IPS-15b (cell line): Measurements from ENCODE around the gene DNHD1.
A peak's percentile ranks its signal among the peaks of the same experiment; 100 is the strongest.

Source experiments
- H3K27me3 ChIP-seq: one replicate; pipeline ENCODE4 v1.6.1; 2013; ENCODE audit warnings: low read length; ENCODE audit not compliant: control insufficient read depth, insufficient read depth
- H3K36me3 ChIP-seq: one replicate; pipeline ENCODE4 v1.6.1; 2013; ENCODE audit warnings: low read length; ENCODE audit not compliant: control insufficient read depth, insufficient read depth
- H3K4me1 ChIP-seq: one replicate; pipeline ENCODE4 v1.6.1; 2013; ENCODE audit warnings: mild to moderate bottlenecking, low read length; ENCODE audit not compliant: control insufficient read depth, insufficient read depth
- H3K4me3 ChIP-seq: one replicate; pipeline ENCODE4 v1.5.1; 2013; ENCODE audit warnings: low read depth, low read length
- H3K9ac ChIP-seq: one replicate; pipeline ENCODE4 v1.6.1; 2013; ENCODE audit warnings: low read depth, mild to moderate bottlenecking, low read length
- H3K9me3 ChIP-seq: one replicate; pipeline ENCODE4 v1.6.1; 2013; ENCODE audit warnings: mild to moderate bottlenecking, low read length; ENCODE audit not compliant: control insufficient read depth, insufficient read depth

Gene DNHD1

DNA sequence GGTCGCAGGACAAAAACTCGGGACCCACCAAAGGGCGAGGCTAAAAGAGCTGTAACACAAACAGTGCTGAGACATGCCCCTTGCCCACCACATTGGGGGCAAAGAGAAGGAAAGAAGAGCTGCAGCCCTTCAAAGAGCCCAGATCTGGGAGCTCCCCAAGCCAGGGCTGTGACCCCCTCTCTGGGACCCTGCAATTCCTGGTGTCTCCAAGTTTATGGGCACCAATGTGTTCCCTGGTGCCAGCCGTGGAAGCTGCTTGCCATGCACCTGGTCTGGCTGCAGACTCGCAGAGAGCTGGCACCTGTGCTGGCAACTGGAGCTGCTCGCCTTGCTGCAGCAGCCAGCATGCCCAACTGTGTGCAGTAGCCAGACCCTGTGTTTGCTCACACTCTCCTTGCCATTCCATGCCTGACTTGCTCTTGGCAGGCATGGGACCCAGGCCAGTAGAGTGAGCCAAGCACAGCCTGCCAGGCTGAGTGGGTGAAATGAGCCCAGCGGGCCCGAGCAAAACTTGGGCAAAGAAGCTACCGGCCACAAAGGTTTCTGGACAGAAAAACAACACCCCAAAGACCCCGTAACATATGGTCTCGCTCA is 90.4 kb downstream of the DNHD1 start:
- no peak overlapping the region for H3K4me3 ChIP-seq
- H3K36me3 ChIP-seq: no peaks in the 10 kb centered on the region
- H3K9ac ChIP-seq: no peak overlapping the region
- no peaks in the 10 kb centered on the region for H3K4me1 ChIP-seq
- no peaks in the 10 kb centered on the region for H3K27me3 ChIP-seq
- no peaks in the 10 kb centered on the region for H3K9me3 ChIP-seq

- H3K4me3 ChIP-seq: no peak overlapping the region
- no peak overlapping the region for H3K9ac ChIP-seq
- no peaks in the 10 kb centered on the region for H3K27me3 ChIP-seq
- H3K9me3 ChIP-seq: no peaks in the 10 kb centered on the region
- H3K4me1 ChIP-seq: no peaks in the 10 kb centered on the region
- no peaks in the 10 kb centered on the region for H3K36me3 ChIP-seq
Observed at GRCh38 chr11:6588018-6588417, 90.9 kb downstream of the DNHD1 start.

- Histone ChIP-seq H3K4me1 (no peaks in the 10 kb centered on the region), H3K27me3 (no peaks in the 10 kb centered on the region), H3K9me3 (no peaks in the 10 kb centered on the region), H3K36me3 (no peaks in the 10 kb centered on the region), H3K4me3 (no peak overlapping the region), H3K9ac (no peak overlapping the region)
Observed at GRCh38 chr11:6594142-6594768, 97.2 kb downstream of the DNHD1 start.

GRCh38 chr11:6596239-6596877 is 99.3 kb downstream of the DNHD1 start:
- H3K4me3 ChIP-seq: no peak overlapping the region
- H3K4me1 ChIP-seq: no peaks in the 10 kb centered on the region
- H3K9ac ChIP-seq: no peak overlapping the region
- no peaks in the 10 kb centered on the region for H3K9me3 ChIP-seq
- H3K27me3 ChIP-seq: no peaks in the 10 kb centered on the region
- H3K36me3 ChIP-seq: peaks cover 19% of the 10 kb centered on the region

GRCh38 chr11:6598555-6598954 is 101.5 kb downstream of the DNHD1 start:
- H3K4me3 ChIP-seq: no peak overlapping the region
- H3K4me1 ChIP-seq: no peaks in the 10 kb centered on the region
- peaks cover 19% of the 10 kb centered on the region for H3K36me3 ChIP-seq
- no peaks in the 10 kb centered on the region for H3K27me3 ChIP-seq
- no peak overlapping the region for H3K9ac ChIP-seq
- H3K9me3 ChIP-seq: no peaks in the 10 kb centered on the region

- Histone ChIP-seq H3K9me3 (no peaks in the 10 kb centered on the region), H3K9ac (no peak overlapping the region), H3K27me3 (no peaks in the 10 kb centered on the region), H3K4me1 (no peaks in the 10 kb centered on the region), H3K36me3 (peaks cover 19% of the 10 kb centered on the region), H3K4me3 (no peak overlapping the region)
Observed at GRCh38 chr11:6599449-6599848, 102.4 kb downstream of the DNHD1 start.

GRCh38 chr11:6599881-6600390 is 102.9 kb downstream of the DNHD1 start:
- H3K36me3 ChIP-seq: peaks cover 19% of the 10 kb centered on the region

DNA sequence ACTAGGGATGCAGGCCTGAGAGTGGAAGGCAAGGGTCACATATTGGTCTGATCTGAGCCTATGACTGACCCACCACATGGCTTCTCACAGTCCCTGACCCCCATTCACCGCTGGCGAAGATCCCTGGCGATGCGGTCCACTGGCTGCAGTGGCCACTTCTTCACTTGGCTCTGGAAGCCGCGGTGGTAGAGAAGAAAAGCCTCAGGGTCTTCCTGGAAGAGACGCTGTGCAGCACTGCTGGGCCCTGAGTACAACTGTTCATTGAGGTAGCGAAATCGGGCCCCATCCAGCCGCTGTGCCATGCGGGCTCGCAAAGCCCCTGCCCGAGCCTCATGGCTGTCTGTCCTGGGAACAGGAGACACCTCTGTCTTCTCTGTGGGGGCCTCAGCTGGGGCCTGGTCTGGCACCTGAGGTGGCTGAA is 104.0 kb downstream of the DNHD1 start:
- H3K9me3 ChIP-seq: no peaks in the 10 kb centered on the region
- H3K9ac ChIP-seq: no peak overlapping the region
- no peak overlapping the region for H3K4me3 ChIP-seq
- H3K27me3 ChIP-seq: no peaks in the 10 kb centered on the region
- peaks cover 4% of the 10 kb centered on the region for H3K4me1 ChIP-seq
- peaks cover 19% of the 10 kb centered on the region for H3K36me3 ChIP-seq

More at GRCh38 chr11:6599881-6600390, 102.9 kb downstream of the DNHD1 start:
- H3K4me1 ChIP-seq: peaks cover 3% of the 10 kb centered on the region
- no peak overlapping the region for H3K4me3 ChIP-seq
- no peaks in the 10 kb centered on the region for H3K9me3 ChIP-seq
- H3K27me3 ChIP-seq: no peaks in the 10 kb centered on the region
- H3K9ac ChIP-seq: no peak overlapping the region

- no peaks in the 10 kb centered on the region for H3K9me3 ChIP-seq
- no peaks in the 10 kb centered on the region for H3K27me3 ChIP-seq
- no peak overlapping the region for H3K9ac ChIP-seq
- peak overlapping the region; percentile 98 for H3K4me3 ChIP-seq
- H3K4me1 ChIP-seq: peaks cover 11% of the 10 kb centered on the region
- H3K36me3 ChIP-seq: peaks cover 19% of the 10 kb centered on the region
Observed at GRCh38 chr11:6602096-6602940, 105.2 kb downstream of the DNHD1 start.

DNA sequence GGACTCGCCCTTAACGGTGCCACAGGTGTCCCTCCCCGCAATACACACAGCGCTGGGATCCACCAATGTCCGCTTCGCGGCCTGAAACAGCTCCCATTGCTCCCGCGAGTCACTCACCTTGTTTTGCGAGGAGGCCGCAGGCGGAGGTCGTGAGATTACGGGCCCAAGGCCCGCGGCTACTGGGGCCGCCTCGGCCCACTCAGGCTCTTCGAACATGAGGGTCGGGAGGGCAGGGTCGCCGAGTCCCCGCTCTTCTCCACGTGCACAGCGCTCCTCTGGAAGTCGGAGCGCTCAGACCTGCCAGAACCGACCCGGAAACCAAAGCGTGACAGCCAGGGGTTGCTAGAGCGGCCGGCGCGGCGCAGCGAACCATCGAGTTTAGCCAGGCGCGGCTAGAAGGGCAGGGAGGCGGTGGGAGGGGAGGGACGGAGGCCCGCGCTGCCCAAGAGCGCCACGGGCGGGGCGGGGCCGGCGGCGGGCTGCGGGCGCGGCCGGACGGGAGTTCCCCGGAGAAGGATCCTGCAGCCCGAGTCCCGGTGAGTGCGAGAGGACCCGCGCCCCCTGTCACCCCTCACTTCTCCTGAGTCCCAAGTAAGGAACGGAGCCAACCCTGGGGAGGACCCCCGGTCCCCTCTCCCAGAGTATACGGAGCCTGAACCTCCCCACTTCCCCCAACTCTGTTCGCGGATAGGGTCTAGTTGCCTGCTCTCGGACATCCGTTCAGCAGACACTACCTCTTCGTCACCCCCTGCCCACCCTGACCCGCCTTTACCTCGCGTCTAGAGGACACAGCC is 106.4 kb downstream of the DNHD1 start, which contains the start of the genes ILK and RRP8:
ILK (plus strand) TSS at position 488 of the 794 bp plus-strand sequence. CDS start 498 bp downstream, outside the sequence.
RRP8 (minus strand) TSS at position 330 of the 794 bp plus-strand sequence; CDS start at position 216, 114 bp downstream.
- no peaks in the 10 kb centered on the region for H3K27me3 ChIP-seq
- H3K4me1 ChIP-seq: peaks cover 14% of the 10 kb centered on the region
- peak within 1 kb of the TSS; percentile 98 for H3K4me3 ChIP-seq
- H3K9ac ChIP-seq: peak within 1 kb of the TSS; percentile 85
- no peaks in the 10 kb centered on the region for H3K9me3 ChIP-seq
- peaks cover 27% of the 10 kb centered on the region for H3K36me3 ChIP-seq
